PC-9 (cell line): ENCODE measurements around the gene SHISA7. TPM values are rescaled to one million over a fixed set of nuclear protein-coding genes. Genes with fewer than 3 reads are reported as not detected.

Experiments used
- BruUV-seq: library from RNA; stranded (reverse); fragments of 400-500 nt; replicated peaks from 2 replicates; lab custom pipeline; 2021; lab: Mats Ljungman, UMichigan
- CTCF ChIA-PET: fragments of 300-600 bp; sonication (Branson Sonifier 250); formaldehyde crosslinking; loops from one replicate; lab custom pipeline; 2022; ENCODE audit warnings: antibody characterized with exemption; lab: Charles Lee
- POLR2A ChIA-PET: fragments of 300-600 bp; sonication (Branson Sonifier 250); formaldehyde crosslinking; loops from one replicate; lab custom pipeline; 2022; ENCODE audit warnings: antibody characterized with exemption; ENCODE audit not compliant: unreplicated experiment; lab: Charles Lee
- DNase-seq, 2 experiments: peaks; one replicate each; pipeline versions ENCODE4 v3.0.0 to v3.0.0-alpha.2; 2015 to 2022; ENCODE audit warnings: mixed read lengths in 1 of 2
- H2AFZ ChIP-seq: fragments of 200-600 bp; sonication (generic); 2 replicates; pipeline ENCODE4 v1.8.1; 2017; ENCODE audit warnings: antibody characterized with exemption
- H3F3A ChIP-seq: fragments of 200-600 bp; sonication (generic); 2 replicates; pipeline ENCODE4 v1.8.1; 2017; ENCODE audit warnings: antibody characterized with exemption, mild to moderate bottlenecking, low read depth; ENCODE audit not compliant: insufficient read depth
- H3K27ac ChIP-seq: fragments of 200-600 bp; sonication (generic); 2 replicates; pipeline ENCODE4 v1.6.1; 2016; ENCODE audit warnings: mixed run types
- H3K27me3 ChIP-seq: fragments of 200-600 bp; sonication (generic); 2 replicates; pipeline ENCODE4 v1.6.1; 2016; ENCODE audit warnings: low read depth, mixed run types; ENCODE audit not compliant: insufficient read depth
- H3K36me3 ChIP-seq: fragments of 200-600 bp; sonication (generic); 2 replicates; pipeline ENCODE4 v1.6.1; 2016; ENCODE audit warnings: low read depth, mixed run types
- H3K4me1 ChIP-seq: fragments of 200-600 bp; sonication (generic); replicated peaks from 2 replicates; pipeline ENCODE4 v1.6.1; 2016; ENCODE audit warnings: mixed run types; ENCODE audit not compliant: insufficient read depth
- H3K4me2 ChIP-seq: fragments of 200-600 bp; sonication (generic); 2 replicates; pipeline ENCODE4 v1.6.1; 2017; ENCODE audit warnings: mixed run types
- H3K4me3 ChIP-seq: fragments of 200-600 bp; sonication (generic); 2 replicates; pipeline ENCODE4 v1.6.1; 2016; ENCODE audit warnings: mixed run types
- H3K79me2 ChIP-seq: fragments of 200-600 bp; sonication (generic); 2 replicates; pipeline ENCODE4 v1.6.1; 2017; ENCODE audit warnings: low read depth, mixed run types
- H3K9me2 ChIP-seq: fragments of 200-600 bp; sonication (generic); 2 replicates; pipeline ENCODE4 v1.8.1; 2017; ENCODE audit warnings: mild to moderate bottlenecking; ENCODE audit not compliant: insufficient read depth
- H3K9me3 ChIP-seq: fragments of 200-600 bp; sonication (generic); 2 replicates; pipeline ENCODE4 v1.8.1; 2016; ENCODE audit warnings: low read depth; ENCODE audit not compliant: insufficient read depth
- H4K20me1 ChIP-seq: fragments of 200-600 bp; sonication (generic); 2 replicates; pipeline ENCODE4 v1.8.1; 2017; ENCODE audit not compliant: insufficient read depth
- EZH2 ChIP-seq: fragments of 200-600 bp; sonication (generic); IDR thresholded peaks from 2 replicates; pipeline ENCODE4 v1.8.0; 2017; ENCODE audit warnings: antibody characterized with exemption, low read depth
- intact Hi-C: fragments of 100-400 bp; cut with micrococcal nuclease; formaldehyde crosslinking; loops from one replicate; pipeline ENCODE4 v1.10.0; 2022; ENCODE audit not compliant: unreplicated experiment
- total RNA-seq: library from RNA; stranded (reverse); gene quantifications from 2 replicates; pipeline ENCODE4 v1.2.3, GENCODE V29; 2021
- TF ChIP-seq, protein P1 (sequence below): fragments of 200-600 bp; sonication (generic); conservative IDR thresholded peaks from 2 replicates; pipeline ENCODE4 v1.6.1; 2017; ENCODE audit warnings: mixed run types, antibody characterized with exemption, mild to moderate bottlenecking, moderate library complexity

The SHISA7 gene
- total RNA-seq, 1 experiment from 2014 or later: not detected

DNA sequence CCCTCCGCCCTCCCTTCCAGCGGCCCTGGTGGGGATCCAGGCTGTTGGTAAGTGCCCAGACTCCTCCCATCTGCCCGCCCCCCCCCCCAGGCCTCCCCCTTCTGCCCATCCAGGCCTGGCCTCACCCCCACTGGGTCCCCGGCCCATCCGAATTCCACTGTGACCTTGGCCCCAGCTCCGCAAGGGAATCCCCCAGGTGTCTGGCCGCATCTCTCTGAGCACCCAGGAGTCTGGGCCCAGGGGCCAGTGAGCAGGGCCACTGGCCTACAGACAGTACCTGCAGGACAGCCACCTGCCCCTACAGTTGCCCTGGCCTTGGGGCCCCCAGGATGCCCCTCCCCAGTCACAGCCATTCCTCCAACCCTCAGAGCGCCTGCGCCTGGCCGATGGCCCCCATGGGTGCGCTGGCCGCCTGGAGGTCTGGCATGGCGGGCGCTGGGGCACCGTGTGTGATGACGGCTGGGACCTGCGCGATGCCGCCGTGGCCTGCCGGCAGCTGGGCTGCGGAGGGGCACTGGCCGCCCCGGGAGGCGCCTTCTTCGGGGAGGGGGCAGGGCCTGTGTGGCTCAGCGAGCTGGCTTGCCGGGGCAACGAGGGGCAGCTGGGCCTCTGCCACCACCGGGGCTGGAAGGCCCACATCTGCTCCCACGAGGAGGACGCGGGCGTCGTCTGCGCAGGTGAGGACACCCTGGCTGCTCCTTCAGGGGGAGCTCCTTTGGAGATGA lies 46.0 kb upstream of the SHISA7 start:
- no peak overlapping the region for H3K27ac ChIP-seq
- H3K79me2 ChIP-seq: no peaks in the 10 kb centered on the region; the same call in 1 of the 2 replicates
- H3K4me3 ChIP-seq: no peak overlapping the region
- no peak overlapping the region for H2AFZ ChIP-seq
- H4K20me1 ChIP-seq: no peaks in the 10 kb centered on the region; the same call in 1 of the 2 replicates
- no peaks in the 10 kb centered on the region for H3K9me2 ChIP-seq
- POLR2A ChIA-PET: interaction anchor here (0.6 kb wide), 1 partner anchor 14 kb away, joined by 5 read pairs; no protein-coding TSS in a partner anchor
- H3K36me3 ChIP-seq: no peaks in the 10 kb centered on the region
- intact Hi-C loops: no loop called here
- H3K9me3 ChIP-seq: no peaks in the 10 kb centered on the region
- no peak overlapping the region for H3K4me2 ChIP-seq
- H3F3A ChIP-seq: peaks cover 14% of the 10 kb centered on the region; the same call in 1 of the 2 replicates
- H3K4me1 ChIP-seq: peaks cover 21% of the 10 kb centered on the region
- no TSS peak for BruUV-seq
- no peak for DNase-seq
- TF ChIP-seq, protein P1, sequence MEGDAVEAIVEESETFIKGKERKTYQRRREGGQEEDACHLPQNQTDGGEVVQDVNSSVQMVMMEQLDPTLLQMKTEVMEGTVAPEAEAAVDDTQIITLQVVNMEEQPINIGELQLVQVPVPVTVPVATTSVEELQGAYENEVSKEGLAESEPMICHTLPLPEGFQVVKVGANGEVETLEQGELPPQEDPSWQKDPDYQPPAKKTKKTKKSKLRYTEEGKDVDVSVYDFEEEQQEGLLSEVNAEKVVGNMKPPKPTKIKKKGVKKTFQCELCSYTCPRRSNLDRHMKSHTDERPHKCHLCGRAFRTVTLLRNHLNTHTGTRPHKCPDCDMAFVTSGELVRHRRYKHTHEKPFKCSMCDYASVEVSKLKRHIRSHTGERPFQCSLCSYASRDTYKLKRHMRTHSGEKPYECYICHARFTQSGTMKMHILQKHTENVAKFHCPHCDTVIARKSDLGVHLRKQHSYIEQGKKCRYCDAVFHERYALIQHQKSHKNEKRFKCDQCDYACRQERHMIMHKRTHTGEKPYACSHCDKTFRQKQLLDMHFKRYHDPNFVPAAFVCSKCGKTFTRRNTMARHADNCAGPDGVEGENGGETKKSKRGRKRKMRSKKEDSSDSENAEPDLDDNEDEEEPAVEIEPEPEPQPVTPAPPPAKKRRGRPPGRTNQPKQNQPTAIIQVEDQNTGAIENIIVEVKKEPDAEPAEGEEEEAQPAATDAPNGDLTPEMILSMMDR: no peak
- TF ChIP-seq EZH2: no peak
- peaks cover 3% of the 10 kb centered on the region; the same call in 1 of the 2 replicates for H3K27me3 ChIP-seq
- CTCF ChIA-PET: interaction anchor here (0.8 kb wide), 1 partner anchor 137 kb away, joined by 10 read pairs; no protein-coding TSS in a partner anchor

DNA sequence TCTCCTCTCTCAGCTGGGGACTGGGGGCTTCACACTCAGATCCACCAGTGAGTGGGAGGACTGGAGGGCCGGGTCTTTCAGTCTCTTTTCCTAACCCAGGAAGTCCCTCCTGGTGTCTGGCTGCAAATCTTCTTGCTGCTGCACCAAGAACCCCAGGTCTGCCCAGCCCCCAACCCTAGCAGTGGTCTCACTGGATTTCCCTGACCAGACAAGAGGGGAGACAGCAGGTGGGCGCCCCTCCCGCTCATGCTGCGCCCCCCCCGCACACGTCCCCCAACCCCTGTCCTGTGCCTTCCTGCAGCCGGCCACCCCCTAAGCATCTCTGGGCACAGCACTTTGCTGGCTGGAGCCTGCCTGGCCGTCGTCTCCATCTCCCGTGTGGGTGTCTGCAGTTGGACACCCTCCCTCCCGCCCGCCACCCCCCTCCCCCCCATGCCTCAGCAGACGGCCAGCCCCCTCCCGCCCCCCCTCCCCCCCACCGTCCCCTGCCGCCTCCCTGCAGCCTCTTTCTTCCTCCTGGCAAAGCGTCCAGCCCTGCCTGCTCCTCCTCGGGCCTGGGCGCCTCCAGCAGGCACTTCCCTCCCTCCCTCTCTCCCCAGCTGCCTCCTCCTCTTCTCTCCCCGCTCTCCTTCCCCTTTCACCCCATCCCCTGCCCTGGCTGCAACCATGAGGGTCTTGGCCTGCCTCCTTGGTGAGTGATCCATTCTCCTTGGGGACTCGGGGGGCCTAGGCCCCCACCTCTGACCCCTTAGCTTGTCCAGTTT lies 45.0 kb upstream of the SHISA7 start, which contains the start of gene SSC5D:
Gene SSC5D, plus strand, starts transcription at position 513 of the 764 bp plus-strand sequence. Its CDS starts 154 bp downstream, at position 667.
- Histone ChIP-seq H3K27me3 (peaks cover 3% of the 10 kb centered on the region; the same call in 1 of the 2 replicates), H2AFZ (no peak within 1 kb of the TSS), H4K20me1 (no peaks in the 10 kb centered on the region; the same call in 1 of the 2 replicates), H3K27ac (0 out of 2 replicates have a peak within 1 kb of the TSS, but pooled peaks have one; percentile 2), H3F3A (peaks cover 22% of the 10 kb centered on the region; the same call in 1 of the 2 replicates), H3K4me1 (peaks cover 21% of the 10 kb centered on the region), H3K9me3 (no peaks in the 10 kb centered on the region), H3K79me2 (no peaks in the 10 kb centered on the region; the same call in 1 of the 2 replicates), H3K9me2 (no peaks in the 10 kb centered on the region), H3K36me3 (no peaks in the 10 kb centered on the region), H3K4me3 (no peak within 1 kb of the TSS), H3K4me2 (peak within 1 kb of the TSS; percentile 41)
- intact Hi-C loops: no loop called here
- CTCF ChIA-PET: interaction anchor here (0.8 to 1.0 kb wide), 2 partner anchors 17 to 138 kb away, joined by 4 to 10 read pairs; no protein-coding TSS in a partner anchor
- no TSS peak for BruUV-seq
- DNase-seq: no peak
- no peak for TF ChIP-seq EZH2
- TF ChIP-seq, protein P1: no peak
- POLR2A ChIA-PET: interaction anchor here (0.5 to 0.7 kb wide), 5 partner anchors 12 to 513 kb away, joined by 3 to 20 read pairs (median 5); partner anchors contain the start of gene ZNF628
